Measurements from ENCODE around the gene SPINK13. TPM values are rescaled to one million over a fixed set of nuclear protein-coding genes. Genes with fewer than 3 reads are reported as not detected.
A peak's percentile ranks its signal among the peaks of the same experiment; 100 is the strongest.

Gene SPINK13
- total RNA-seq (not detected in 2 replicates), polyA plus RNA-seq (0.59 TPM in 1 of 2 replicates, not detected in the other)

- H3K27me3 ChIP-seq = no peaks in the 10 kb centered on the region
- TF ChIP-seq CTCF (IDR thresholded peaks at IDR 0.05; ENCODE audit: low read depth, low read length) = no peak
- H3K27ac ChIP-seq = no peak within 1 kb of the TSS
- no peaks in the 10 kb centered on the region for H3K4me1 ChIP-seq (ENCODE audit: low read depth)
- peak in 1 of 2 donors; percentile 75 for DNase-seq (ENCODE audit: low read depth in 1 of 2, low spot score in 1 of 2)
- no peak within 1 kb of the TSS for H3K4me3 ChIP-seq
- no peaks in the 10 kb centered on the region for H3K36me3 ChIP-seq
- no peaks in the 10 kb centered on the region for H3K9me3 ChIP-seq (ENCODE audit: low read depth)
Measured at GRCh38 chr5:148268566-148268965, at the start of gene SPINK13. Gene SPINK13 (plus strand): TSS chr5:148268794. CDS start chr5:148270073, 1,279 bp downstream.

DNA sequence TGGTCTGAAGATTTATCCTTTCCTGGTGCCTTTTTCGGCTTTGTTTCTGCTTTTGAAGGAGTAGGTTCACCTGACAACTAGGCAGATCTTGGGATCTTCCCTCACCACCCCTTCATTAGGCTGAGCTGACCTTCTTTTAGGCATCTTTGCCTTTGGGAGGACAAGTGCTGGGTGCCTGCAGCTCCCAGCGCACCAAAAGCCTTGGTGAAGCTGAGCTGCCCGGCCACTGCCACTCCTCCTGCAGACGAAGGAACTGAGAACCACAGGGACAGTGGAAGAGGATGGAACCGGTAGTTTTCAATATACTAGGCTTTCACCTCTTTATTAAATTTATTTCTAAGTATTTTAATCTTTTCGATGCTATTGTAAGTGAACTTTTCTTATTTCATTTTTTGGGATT is 47.1 kb upstream of the SPINK13 start:
- Histone ChIP-seq H3K9me3 (ENCODE audit: low read depth) (no peaks in the 10 kb centered on the region), H3K4me1 (ENCODE audit: low read depth) (no peaks in the 10 kb centered on the region), H3K4me3 (no peak overlapping the region), H3K36me3 (no peaks in the 10 kb centered on the region), H3K27me3 (no peaks in the 10 kb centered on the region), H3K27ac (no peak overlapping the region)
- no peak for TF ChIP-seq CTCF (IDR thresholded peaks at IDR 0.05; ENCODE audit: low read depth, low read length)
- DNase-seq (ENCODE audit: low read depth in 1 of 2, low spot score in 1 of 2) = no peak

GRCh38 chr5:148224117-148224742 is 44.4 kb upstream of the SPINK13 start:
- Histone ChIP-seq H3K9me3 (ENCODE audit: low read depth) (no peaks in the 10 kb centered on the region), H3K27ac (no peak overlapping the region), H3K4me3 (no peak overlapping the region), H3K4me1 (ENCODE audit: low read depth) (no peaks in the 10 kb centered on the region), H3K36me3 (no peaks in the 10 kb centered on the region), H3K27me3 (no peaks in the 10 kb centered on the region)
- TF ChIP-seq CTCF (IDR thresholded peaks at IDR 0.05; ENCODE audit: low read depth, low read length) = no peak
- no peak for DNase-seq (ENCODE audit: low read depth in 1 of 2, low spot score in 1 of 2)

GRCh38 chr5:148228392-148228984 is 40.1 kb upstream of the SPINK13 start:
- no peak overlapping the region for H3K4me3 ChIP-seq
- TF ChIP-seq CTCF (IDR thresholded peaks at IDR 0.05; ENCODE audit: low read depth, low read length) = no peak

GRCh38 chr5:148229840-148230239 is 38.8 kb upstream of the SPINK13 start:
- Histone ChIP-seq H3K27ac (no peak overlapping the region), H3K9me3 (ENCODE audit: low read depth) (no peaks in the 10 kb centered on the region), H3K4me1 (ENCODE audit: low read depth) (no peaks in the 10 kb centered on the region), H3K4me3 (no peak overlapping the region), H3K36me3 (no peaks in the 10 kb centered on the region), H3K27me3 (no peaks in the 10 kb centered on the region)
- no peak for TF ChIP-seq CTCF (IDR thresholded peaks at IDR 0.05; ENCODE audit: low read depth, low read length)
- DNase-seq (ENCODE audit: low read depth in 1 of 2, low spot score in 1 of 2) = no peak

More at GRCh38 chr5:148228392-148228984, 40.1 kb upstream of the SPINK13 start:
- Histone ChIP-seq H3K36me3 (no peaks in the 10 kb centered on the region), H3K27me3 (no peaks in the 10 kb centered on the region), H3K4me1 (ENCODE audit: low read depth) (no peaks in the 10 kb centered on the region), H3K27ac (no peak overlapping the region), H3K9me3 (ENCODE audit: low read depth) (no peaks in the 10 kb centered on the region)
- DNase-seq (ENCODE audit: low read depth in 1 of 2, low spot score in 1 of 2) = no peak

Measured in cardiac muscle cell (in vitro differentiated cells and primary cell).